ENCODE results near the gene ATPAF2.

The ATPAF2 gene

GRCh38 chr17:18038861-18039534 lies at the start of gene ATPAF2, which contains the start of gene GID4:
Gene ATPAF2, minus strand, starts transcription at chr17:18039168. Its CDS starts 155 bp downstream, at chr17:18039013.
Gene GID4, plus strand, starts transcription at chr17:18039408. Its CDS starts 57 bp downstream, at chr17:18039465.
- FAIRE-seq, result peak; percentile 39
- DNase-seq (ENCODE audit: low spot score), result peak; percentile 92

- no peak for FAIRE-seq
Observed at GRCh38 chr17:18087610-18088491, 48.9 kb upstream of the ATPAF2 start, which contains the start of gene DRG2. Gene DRG2, plus strand, starts transcription at chr17:18087948. Its CDS starts 76 bp downstream, at chr17:18088024.

GRCh38 chr17:18084256-18084655 lies 45.3 kb upstream of the ATPAF2 start:
- DNase-seq (ENCODE audit: low spot score) (no peak), FAIRE-seq (no peak)

More at GRCh38 chr17:18087610-18088491, 48.9 kb upstream of the ATPAF2 start, which contains the start of gene DRG2:
- peak; percentile 77 for DNase-seq (ENCODE audit: low spot score)

- no peak for FAIRE-seq
Observed at GRCh38 chr17:18079543-18079942, 40.6 kb upstream of the ATPAF2 start.

GRCh38 chr17:18076936-18077335 lies 38.0 kb upstream of the ATPAF2 start:
- FAIRE-seq, result no peak

More at GRCh38 chr17:18079543-18079942, 40.6 kb upstream of the ATPAF2 start:
- DNase-seq (ENCODE audit: low spot score), result no peak

GRCh38 chr17:18074566-18075272 lies 35.8 kb upstream of the ATPAF2 start:
- no peak for FAIRE-seq
- DNase-seq (ENCODE audit: low spot score), result no peak

More at GRCh38 chr17:18076936-18077335, 38.0 kb upstream of the ATPAF2 start:
- DNase-seq (ENCODE audit: low spot score), result no peak

- FAIRE-seq (no peak), DNase-seq (ENCODE audit: low spot score) (no peak)
Observed at GRCh38 chr17:18071751-18072150, 32.8 kb upstream of the ATPAF2 start.

- DNase-seq (ENCODE audit: low spot score) (no peak), FAIRE-seq (no peak)
Observed at GRCh38 chr17:18070861-18071340, 31.9 kb upstream of the ATPAF2 start.

GRCh38 chr17:18069101-18069500 lies 30.1 kb upstream of the ATPAF2 start:
- no peak for FAIRE-seq
- no peak for DNase-seq (ENCODE audit: low spot score)

- no peak for DNase-seq (ENCODE audit: low spot score)
- FAIRE-seq, result no peak
Observed at GRCh38 chr17:18066866-18067265, 27.9 kb upstream of the ATPAF2 start.

- no peak for FAIRE-seq
- no peak for DNase-seq (ENCODE audit: low spot score)
Observed at GRCh38 chr17:18065546-18065945, 26.6 kb upstream of the ATPAF2 start.

GRCh38 chr17:18064053-18064452 lies 25.1 kb upstream of the ATPAF2 start:
- FAIRE-seq (no peak), DNase-seq (ENCODE audit: low spot score) (no peak)

- FAIRE-seq (no peak), DNase-seq (ENCODE audit: low spot score) (no peak)
Observed at GRCh38 chr17:18059283-18059682, 20.3 kb upstream of the ATPAF2 start.

GRCh38 chr17:18056214-18056613 lies 17.2 kb upstream of the ATPAF2 start:
- FAIRE-seq (no peak), DNase-seq (ENCODE audit: low spot score) (no peak)

GRCh38 chr17:18055597-18055996 lies 16.6 kb upstream of the ATPAF2 start:
- FAIRE-seq, result no peak

GRCh38 chr17:18045691-18046350 lies 6.9 kb upstream of the ATPAF2 start:
- DNase-seq (ENCODE audit: low spot score) (no peak), FAIRE-seq (no peak)

More at GRCh38 chr17:18055597-18055996, 16.6 kb upstream of the ATPAF2 start:
- no peak for DNase-seq (ENCODE audit: low spot score)

GRCh38 chr17:18044609-18045008 lies 5.6 kb upstream of the ATPAF2 start:
- DNase-seq (ENCODE audit: low spot score) (no peak), FAIRE-seq (no peak)

- DNase-seq (ENCODE audit: low spot score) (no peak), FAIRE-seq (no peak)
Observed at GRCh38 chr17:18043491-18043890, 4.5 kb upstream of the ATPAF2 start.

- DNase-seq (ENCODE audit: low spot score) (no peak), FAIRE-seq (no peak)
Observed at GRCh38 chr17:18042983-18043382, 4.0 kb upstream of the ATPAF2 start.

- FAIRE-seq, result no peak
- DNase-seq (ENCODE audit: low spot score), result no peak
Observed at GRCh38 chr17:18041776-18042175, 2.8 kb upstream of the ATPAF2 start.

All from RCC 7860 (cell line).